NT2/D1 (cell line): ENCODE results near the gene ELN.

Experiments used
- YY1 ChIP-seq: IDR thresholded peaks from 2 replicates; pipeline ENCODE4 v1.6.1; 2011; ENCODE audit not compliant: insufficient read length, insufficient read depth
- ZNF274 ChIP-seq: IDR thresholded peaks from 2 replicates; pipeline ENCODE4 v1.6.1; 2011; ENCODE audit warnings: mild to moderate bottlenecking, low read depth, low read length

DNA sequence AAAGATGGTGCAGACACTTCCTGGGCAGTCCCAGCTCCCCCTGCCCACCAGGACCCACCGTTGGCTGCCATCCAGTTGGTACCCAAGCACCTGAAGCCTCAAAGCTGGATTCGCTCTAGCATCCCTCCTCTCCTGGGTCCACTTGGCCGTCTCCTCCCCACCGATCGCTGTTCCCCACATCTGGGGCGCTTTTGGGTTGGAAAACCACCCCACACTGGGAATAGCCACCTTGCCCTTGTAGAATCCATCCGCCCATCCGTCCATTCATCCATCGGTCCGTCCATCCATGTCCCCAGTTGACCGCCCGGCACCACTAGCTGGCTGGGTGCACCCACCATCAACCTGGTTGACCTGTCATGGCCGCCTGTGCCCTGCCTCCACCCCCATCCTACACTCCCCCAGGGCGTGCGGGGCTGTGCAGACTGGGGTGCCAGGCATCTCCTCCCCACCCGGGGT is 41.1 kb downstream of the ELN start:
- TF ChIP-seq ZNF274 (no peak), YY1 (no peak)
